GM12878 (cell line): Measurements from ENCODE around the gene CHCHD1. TPM values are rescaled to one million over a fixed set of nuclear protein-coding genes. Genes with fewer than 3 reads are reported as not detected.

Experiments used
- ATAC-seq: fragments of 200-7000 bp; cut with Tn5 transposase; 3 replicates; pipeline ENCODE4 v1.9.1; 2020; ENCODE audit warnings: mild to moderate bottlenecking, moderate library complexity
- BruUV-seq: library from RNA; stranded (reverse); fragments of 400-500 nt; replicated peaks from 2 replicates; lab custom pipeline; 2021; lab: Mats Ljungman, UMichigan
- CTCF ChIA-PET: fragments of 300-600 bp; sonication (Branson Sonifier 250); formaldehyde crosslinking; extraction: SDS; loops from one replicate; lab custom pipeline; 2021; ENCODE audit warnings: inconsistent platforms; lab: Yijun Ruan, JAX
- POLR2A ChIA-PET: fragments of 350-600 bp; formaldehyde crosslinking; extraction: SDS; loops from one replicate; lab custom pipeline; 2021; ENCODE audit warnings: inconsistent platforms; lab: Charles Lee
- RAD21 ChIA-PET: fragments of 300-600 bp; sonication (Branson Sonifier 250); formaldehyde crosslinking; loops from one replicate; lab custom pipeline; 2023; ENCODE audit warnings: antibody characterized with exemption; ENCODE audit not compliant: unreplicated experiment; lab: Charles Lee
- SMC1A ChIA-PET: fragments of 300-600 bp; sonication (Branson Sonifier 250); formaldehyde crosslinking; loops from one replicate; lab custom pipeline; 2023; ENCODE audit not compliant: unreplicated experiment, uncharacterized antibody; lab: Charles Lee
- DNase-seq: peaks from one replicate; pipeline ENCODE4 v3.0.0-alpha.2; 2011; ENCODE audit warnings: low read depth, low spot score
- FAIRE-seq: peaks from 3 replicates; lab custom pipeline; 2011; peaks lifted over from hg19 to GRCh38; lab: Jason Lieb, UNC
- H2AFZ ChIP-seq: 2 replicates; pipeline ENCODE4 v1.6.0; 2011; ENCODE audit warnings: low read depth, low read length, control low read depth; ENCODE audit not compliant: control insufficient read depth
- H3K27ac ChIP-seq: 2 replicates; pipeline ENCODE4 v1.5.1; 2011; ENCODE audit warnings: control low read depth; ENCODE audit not compliant: control insufficient read depth, insufficient read depth
- H3K27me3 ChIP-seq, 2 experiments: replicated peaks in 1 of 2; 2 replicates each; pipeline versions ENCODE4 v1.6.0 to v1.6.1; 2011; ENCODE audit warnings: low read length in 1 of 2; ENCODE audit not compliant: control insufficient read depth in 2 of 2, insufficient read depth in 2 of 2
- H3K36me3 ChIP-seq, 2 experiments: 2 replicates each; pipeline ENCODE4 v1.5.1; 2011; ENCODE audit warnings: low read length in 1 of 2; ENCODE audit not compliant: control insufficient read depth in 2 of 2, insufficient read depth in 2 of 2
- H3K4me1 ChIP-seq: 2 replicates; pipeline ENCODE4 v1.6.1; 2011; ENCODE audit warnings: mild to moderate bottlenecking, low read length, moderate library complexity, mixed read lengths; ENCODE audit not compliant: control insufficient read depth, insufficient read depth
- H3K4me2 ChIP-seq: 2 replicates; pipeline ENCODE4 v1.6.0; 2011; ENCODE audit warnings: control low read depth; ENCODE audit not compliant: control insufficient read depth, insufficient read depth
- H3K4me3 ChIP-seq: fragments of 200-600 bp; sonication (generic); 2 replicates; pipeline ENCODE4 v1.5.1; 2016
- H3K79me2 ChIP-seq: 2 replicates; pipeline ENCODE4 v1.6.0; 2011; ENCODE audit warnings: low read length; ENCODE audit not compliant: control insufficient read depth, insufficient read depth
- H3K9ac ChIP-seq: 2 replicates; pipeline ENCODE4 v1.8.0; 2011; ENCODE audit warnings: low read length, control low read depth, mixed read lengths; ENCODE audit not compliant: control insufficient read depth, insufficient read depth
- H3K9me3 ChIP-seq: replicated peaks from 3 replicates; pipeline ENCODE4 v1.5.1; 2011; ENCODE audit warnings: mild to moderate bottlenecking, low read length; ENCODE audit not compliant: control insufficient read depth, insufficient read depth
- H4K20me1 ChIP-seq: 2 replicates; pipeline ENCODE4 v1.6.0; 2011; ENCODE audit not compliant: control insufficient read depth, insufficient read depth
- E2F8 ChIP-seq: fragments of 450-650 bp; IDR thresholded peaks from 2 replicates; pipeline ENCODE4 v1.6.1; 2018; ENCODE audit warnings: mild to moderate bottlenecking, low read depth, moderate library complexity; ENCODE audit not compliant: partially characterized antibody
- WGBS: methylation state at CpG from one replicate; pipeline ENCODE4 v1.1.6; 2016; ENCODE audit warnings: low lambda C conversion rate; ENCODE audit not compliant: insufficient replicate concordance, insufficient coverage; ENCODE audit errors: missing lambda C conversion rate; 5-methylcytosine and 5-hydroxymethylcytosine counted together
- in situ Hi-C: fragments of 300-500 bp; cut with MboI; formaldehyde crosslinking; loops from 9 replicates; pipeline ENCODE4 v1.14.3; 2018; ENCODE audit warnings: mixed read lengths
- intact Hi-C: fragments of 100-400 bp; cut with micrococcal nuclease; formaldehyde crosslinking; loops from one replicate; pipeline ENCODE4 v1.14.2; 2022; ENCODE audit not compliant: unreplicated experiment
- polyA plus RNA-seq, 11 experiments: library from polyadenylated mRNA; depleted of rRNA in 4 of 11; unstranded in 6 of 11; stranded (reverse) in 5 of 11; fragments of >200 nt; fragmentation: Nextera tagmentation in 4 of 11; fragmentation: Illumina TruSeq in 1 of 11; extraction: Ambion mirVana in 4 of 11; extraction: Trizol in 1 of 11; gene quantifications; 1 replicate in 1 of 11; 2 replicates in 10 of 11; pipeline versions ENCODE4 v1.2.1 to v1.2.3, GENCODE V29; 2011 to 2016; ENCODE audit warnings: inconsistent platforms in 2 of 11, missing spikeins in 2 of 11, low read depth in 1 of 11
- total RNA-seq, 4 experiments: library from RNA; depleted of rRNA in 3 of 4; stranded (reverse); fragments of >200 nt in 3 of 4; fragmentation: Illumina TruSeq in 1 of 4; extraction: Trizol in 1 of 4; gene quantifications; 2 replicates each; pipeline versions ENCODE4 v1.2.1 to v1.2.3, GENCODE V29; 2013 to 2021
- TF ChIP-seq, protein P1 (sequence below): fragments of 450-650 bp; conservative IDR thresholded peaks from 2 replicates; pipeline ENCODE4 v1.6.1; 2017; ENCODE audit warnings: mild to moderate bottlenecking, moderate library complexity

Gene CHCHD1
- total and polyA plus RNA-seq, 10 of the 15 experiments (the other 5 are each of a cell fraction or from before 2014, with no cell fraction given) = 35.0 to 132 (median 70.0) TPM

DNA sequence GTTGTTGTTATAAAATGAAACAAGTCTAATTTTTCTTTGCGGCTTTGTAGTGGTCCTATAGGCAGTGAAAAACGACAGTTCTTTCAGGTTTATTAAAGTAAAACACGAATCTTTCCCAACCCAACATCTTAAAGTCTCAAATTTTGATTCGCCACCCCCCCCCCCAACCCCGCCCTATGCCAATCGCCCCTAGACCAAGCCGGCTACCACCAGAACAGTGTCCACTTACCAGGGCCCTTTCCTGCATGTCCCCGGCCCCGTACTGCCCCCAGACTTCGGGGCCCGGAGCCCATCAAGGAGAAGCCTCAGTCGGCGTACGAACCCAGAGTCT is 335 bp upstream of the CHCHD1 start:
- H3K79me2 ChIP-seq = peaks cover 70% of the 10 kb centered on the region
- no peaks in the 10 kb centered on the region for H3K9me3 ChIP-seq
- H2AFZ ChIP-seq = peak overlapping the region; percentile 88
- ATAC-seq = peak; percentile 18
- SMC1A ChIA-PET = interaction anchor here (0.8 to 4.9 kb wide), 18 partner anchors 9 to 518 kb away, joined by 3 to 31 read pairs (median 4); partner anchors contain the start of gene SEC24C
- H3K4me1 ChIP-seq = peaks cover 5% of the 10 kb centered on the region
- BruUV-seq = no TSS peak
- peak overlapping the region; percentile 75; the same call in 1 of the 2 replicates for H3K27ac ChIP-seq
- DNase-seq = no peak
- H3K4me2 ChIP-seq = peak overlapping the region; percentile 90
- intact Hi-C loops (loop anchor here (2.0 to 10.0 kb wide), 2 partner anchors 37 to 127 kb away; partner anchors contain the start of genes SEC24C and SYNPO2L), in situ Hi-C loops (no loop called here)
- H3K27me3 ChIP-seq = no peaks in the 10 kb centered on the region
- CTCF ChIA-PET = interaction anchor here (0.7 to 4.5 kb wide), 14 partner anchors 9 to 1238 kb away, joined by 3 to 40 read pairs (median 4); a partner anchor contains a TSS
- 0% methylated on average over 14 of the region's 14 CpGs for WGBS
- H3K9ac ChIP-seq = peak overlapping the region; percentile 93
- TF ChIP-seq, protein P1, sequence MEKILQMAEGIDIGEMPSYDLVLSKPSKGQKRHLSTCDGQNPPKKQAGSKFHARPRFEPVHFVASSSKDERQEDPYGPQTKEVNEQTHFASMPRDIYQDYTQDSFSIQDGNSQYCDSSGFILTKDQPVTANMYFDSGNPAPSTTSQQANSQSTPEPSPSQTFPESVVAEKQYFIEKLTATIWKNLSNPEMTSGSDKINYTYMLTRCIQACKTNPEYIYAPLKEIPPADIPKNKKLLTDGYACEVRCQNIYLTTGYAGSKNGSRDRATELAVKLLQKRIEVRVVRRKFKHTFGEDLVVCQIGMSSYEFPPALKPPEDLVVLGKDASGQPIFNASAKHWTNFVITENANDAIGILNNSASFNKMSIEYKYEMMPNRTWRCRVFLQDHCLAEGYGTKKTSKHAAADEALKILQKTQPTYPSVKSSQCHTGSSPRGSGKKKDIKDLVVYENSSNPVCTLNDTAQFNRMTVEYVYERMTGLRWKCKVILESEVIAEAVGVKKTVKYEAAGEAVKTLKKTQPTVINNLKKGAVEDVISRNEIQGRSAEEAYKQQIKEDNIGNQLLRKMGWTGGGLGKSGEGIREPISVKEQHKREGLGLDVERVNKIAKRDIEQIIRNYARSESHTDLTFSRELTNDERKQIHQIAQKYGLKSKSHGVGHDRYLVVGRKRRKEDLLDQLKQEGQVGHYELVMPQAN = 0 out of 2 replicates have a peak, but pooled peaks have one; percentile 73
- no peak for TF ChIP-seq E2F8
- POLR2A ChIA-PET = interaction anchor here (0.6 to 5.0 kb wide), 10 partner anchors 9 to 287 kb away, joined by 3 to 25 read pairs (median 10); partner anchors contain the start of gene SEC24C
- H3K36me3 ChIP-seq = peaks cover 0 to 7% of the 10 kb centered on the region in 2 experiments; a peak in 3 of 4 replicates
- H4K20me1 ChIP-seq = no peaks in the 10 kb centered on the region
- RAD21 ChIA-PET = interaction anchor here (1.0 to 3.0 kb wide), 9 partner anchors 9 to 156 kb away, joined by 3 to 21 read pairs (median 10); partner anchors contain the start of gene SEC24C
- FAIRE-seq = no peak
- peak overlapping the region; percentile 91 for H3K4me3 ChIP-seq
